ENCODE results near the gene SPHK1.
A peak's percentile ranks its signal among the peaks of the same experiment; 100 is the strongest.

SPHK1 gene

GRCh38 chr17:76433693-76434092 lies 49.3 kb downstream of the SPHK1 start:
- no peaks in the 10 kb centered on the region for H3K9me3 ChIP-seq (ENCODE audit: low read length)
- H3K4me3 ChIP-seq (ENCODE audit: low read depth, low read length, poor library complexity, severe bottlenecking), result no peak overlapping the region
- H3K27ac ChIP-seq (ENCODE audit: low read depth, low read length, poor library complexity, severe bottlenecking), result no peak overlapping the region
- peaks cover 46% of the 10 kb centered on the region for H3K4me1 ChIP-seq (ENCODE audit: insufficient read depth, low read length, severe bottlenecking)
- no peak overlapping the region for H2AFZ ChIP-seq (ENCODE audit: low read length)
- no peaks in the 10 kb centered on the region for H3K79me2 ChIP-seq (ENCODE audit: insufficient read depth, low read length)
- no peaks in the 10 kb centered on the region for H4K20me1 ChIP-seq (ENCODE audit: insufficient read depth, low read length)
- H3K4me2 ChIP-seq (ENCODE audit: low read length), result peak overlapping the region; percentile 28; the same call in 1 of the 2 replicates
- H3K27me3 ChIP-seq (ENCODE audit: insufficient read depth, low read length), result no peaks in the 10 kb centered on the region
- H3K36me3 ChIP-seq (ENCODE audit: insufficient read depth, low read length), result peaks cover 6% of the 10 kb centered on the region; the same call in 1 of the 2 replicates
- H3K9me2 ChIP-seq (ENCODE audit: low read depth, low read length), result no peaks in the 10 kb centered on the region
- TF ChIP-seq CTCF (IDR thresholded peaks at IDR 0.05; ENCODE audit: low read length), result no peak
- TF ChIP-seq EZH2 (IDR thresholded peaks at IDR 0.05; ENCODE audit: borderline replicate concordance, low read length), result no peak
- no peak overlapping the region for H3K9ac ChIP-seq (ENCODE audit: low read length)
- no peaks in the 10 kb centered on the region for H3F3A ChIP-seq (ENCODE audit: insufficient read depth, low read length)

- no peak overlapping the region for H3K4me2 ChIP-seq (ENCODE audit: low read length)
- no peaks in the 10 kb centered on the region for H4K20me1 ChIP-seq (ENCODE audit: insufficient read depth, low read length)
- peaks cover 53% of the 10 kb centered on the region for H3K4me1 ChIP-seq (ENCODE audit: insufficient read depth, low read length, severe bottlenecking)
These were observed 50.5 kb downstream of the SPHK1 start for GRCh38 chr17:76434870-76435269.

DNA sequence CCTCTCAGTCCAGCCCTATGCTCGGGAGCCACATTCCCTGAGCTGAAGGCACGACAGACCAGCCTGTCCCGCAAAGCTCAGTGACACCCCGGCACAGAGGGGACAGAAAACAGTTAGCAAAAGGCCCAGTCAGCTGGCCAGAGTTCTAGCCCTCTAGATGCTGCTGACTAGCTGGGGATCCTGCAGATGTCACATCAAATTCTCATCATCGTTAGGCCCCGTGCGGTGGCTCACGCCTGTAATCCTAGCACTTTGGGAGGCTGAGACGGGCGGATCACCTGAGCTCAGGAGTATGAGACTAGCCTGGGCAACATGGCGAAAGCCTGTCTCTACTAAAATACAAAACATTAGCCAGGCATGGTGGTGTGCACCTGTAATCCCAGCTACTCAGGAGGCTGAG lies 51.3 kb downstream of the SPHK1 start:
- no peak overlapping the region for H3K4me3 ChIP-seq (ENCODE audit: low read depth, low read length, poor library complexity, severe bottlenecking)
- no peaks in the 10 kb centered on the region for H3K9me2 ChIP-seq (ENCODE audit: low read depth, low read length)
- no peak overlapping the region for H3K4me2 ChIP-seq (ENCODE audit: low read length)
- no peaks in the 10 kb centered on the region for H3K27me3 ChIP-seq (ENCODE audit: insufficient read depth, low read length)
- H3K36me3 ChIP-seq (ENCODE audit: insufficient read depth, low read length), result peaks cover 6% of the 10 kb centered on the region; the same call in 1 of the 2 replicates
- no peak for TF ChIP-seq EZH2 (IDR thresholded peaks at IDR 0.05; ENCODE audit: borderline replicate concordance, low read length)
- no peak for TF ChIP-seq CTCF (IDR thresholded peaks at IDR 0.05; ENCODE audit: low read length)
- H4K20me1 ChIP-seq (ENCODE audit: insufficient read depth, low read length), result no peaks in the 10 kb centered on the region
- H3K4me1 ChIP-seq (ENCODE audit: insufficient read depth, low read length, severe bottlenecking), result peaks cover 49% of the 10 kb centered on the region
- no peaks in the 10 kb centered on the region for H3F3A ChIP-seq (ENCODE audit: insufficient read depth, low read length)
- H3K9ac ChIP-seq (ENCODE audit: low read length), result no peak overlapping the region
- H3K79me2 ChIP-seq (ENCODE audit: insufficient read depth, low read length), result no peaks in the 10 kb centered on the region
- no peak overlapping the region for H3K27ac ChIP-seq (ENCODE audit: low read depth, low read length, poor library complexity, severe bottlenecking)
- H3K9me3 ChIP-seq (ENCODE audit: low read length), result no peaks in the 10 kb centered on the region
- H2AFZ ChIP-seq (ENCODE audit: low read length), result no peak overlapping the region

More at GRCh38 chr17:76434870-76435269, 50.5 kb downstream of the SPHK1 start:
- no peak overlapping the region for H2AFZ ChIP-seq (ENCODE audit: low read length)
- no peaks in the 10 kb centered on the region for H3K9me3 ChIP-seq (ENCODE audit: low read length)
- no peaks in the 10 kb centered on the region for H3F3A ChIP-seq (ENCODE audit: insufficient read depth, low read length)
- no peak for TF ChIP-seq CTCF (IDR thresholded peaks at IDR 0.05; ENCODE audit: low read length)
- no peak for TF ChIP-seq EZH2 (IDR thresholded peaks at IDR 0.05; ENCODE audit: borderline replicate concordance, low read length)
- H3K27ac ChIP-seq (ENCODE audit: low read depth, low read length, poor library complexity, severe bottlenecking), result no peak overlapping the region
- H3K9me2 ChIP-seq (ENCODE audit: low read depth, low read length), result no peaks in the 10 kb centered on the region
- no peak overlapping the region for H3K9ac ChIP-seq (ENCODE audit: low read length)
- H3K27me3 ChIP-seq (ENCODE audit: insufficient read depth, low read length), result no peaks in the 10 kb centered on the region
- H3K36me3 ChIP-seq (ENCODE audit: insufficient read depth, low read length), result peaks cover 6% of the 10 kb centered on the region; the same call in 1 of the 2 replicates
- H3K79me2 ChIP-seq (ENCODE audit: insufficient read depth, low read length), result no peaks in the 10 kb centered on the region
- H3K4me3 ChIP-seq (ENCODE audit: low read depth, low read length, poor library complexity, severe bottlenecking), result no peak overlapping the region

Data from OCI-LY1 (cell line).